Fibroblast of lung (primary cell): ENCODE data around the gene SPPL2A. TPM values are rescaled to one million over a fixed set of nuclear protein-coding genes. Genes with fewer than 3 reads are reported as not detected.
"Not testable (repeated sequence)": the region's sequence is repeated elsewhere in the genome, so short reads cannot be mapped to it uniquely, and the experiment has no call there.

ENCODE experiments used
- DNase-seq, 2 donors: peaks; one replicate each; pipeline versions ENCODE4 v3.0.0 to v3.0.0-alpha.2; 2010; ENCODE audit warnings: low read depth in 2 of 2
- H2AFZ ChIP-seq: 2 replicates; pipeline ENCODE4 v1.5.1; 2012; ENCODE audit warnings: low read length, control low read depth, inconsistent platforms
- H3K27ac ChIP-seq: 2 replicates; pipeline ENCODE4 v1.5.1; 2011; ENCODE audit warnings: low read length, control low read depth; ENCODE audit not compliant: insufficient read depth
- H3K27me3 ChIP-seq: 2 replicates; pipeline ENCODE4 v1.5.1; 2011; ENCODE audit warnings: mild to moderate bottlenecking, low read length; ENCODE audit not compliant: control insufficient read depth, insufficient read depth
- H3K36me3 ChIP-seq: 2 replicates; pipeline ENCODE4 v1.5.1; 2011; ENCODE audit warnings: low read length; ENCODE audit not compliant: control insufficient read depth, insufficient read depth
- H3K4me1 ChIP-seq: 2 replicates; pipeline ENCODE4 v1.5.1; 2011; ENCODE audit warnings: low read length; ENCODE audit not compliant: control insufficient read depth, insufficient read depth; ENCODE audit errors: extremely low read depth
- H3K4me2 ChIP-seq: 2 replicates; pipeline ENCODE4 v1.5.1; 2011; ENCODE audit warnings: low read length, control low read depth; ENCODE audit not compliant: insufficient read depth; ENCODE audit errors: extremely low read depth
- H3K4me3 ChIP-seq, 4 experiments: fragments of 200-600 bp in 1 of 4; sonication (generic) in 1 of 4; replicated peaks in 1 of 4; 2 replicates each; pipeline ENCODE4 v1.5.1; 2011 to 2016; ENCODE audit warnings: low read length in 4 of 4, low read depth in 3 of 4, mild to moderate bottlenecking in 3 of 4, control low read depth in 2 of 4, inconsistent platforms in 1 of 4, mixed read lengths in 1 of 4; ENCODE audit not compliant: insufficient read depth in 1 of 4; ENCODE audit errors: control extremely low read depth in 1 of 4
- H3K79me2 ChIP-seq: 2 replicates; pipeline ENCODE4 v1.5.1; 2012; ENCODE audit warnings: mild to moderate bottlenecking, low read length, inconsistent platforms; ENCODE audit not compliant: control insufficient read depth, insufficient read depth
- H3K9ac ChIP-seq: 2 replicates; pipeline ENCODE4 v1.5.1; 2011; ENCODE audit warnings: mild to moderate bottlenecking, low read length, control low read depth; ENCODE audit not compliant: insufficient read depth
- H3K9me3 ChIP-seq: 2 replicates; pipeline ENCODE4 v1.5.1; 2012; ENCODE audit warnings: low read depth, low read length; ENCODE audit not compliant: control insufficient read depth, insufficient read depth
- H4K20me1 ChIP-seq: 2 replicates; pipeline ENCODE4 v1.5.1; 2011; ENCODE audit warnings: low read length; ENCODE audit not compliant: control insufficient read depth, insufficient read depth; ENCODE audit errors: extremely low read depth
- CTCF ChIP-seq, 2 donors: IDR thresholded peaks in 1 of 2; conservative IDR thresholded peaks in 1 of 2; 1 replicate in 1 of 2; 2 replicates in 1 of 2; pipeline ENCODE4 v1.5.1; 2011 to 2012; ENCODE audit warnings: low read length in 2 of 2, control low read depth in 1 of 2, inconsistent platforms in 1 of 2, low read depth in 1 of 2, mild to moderate bottlenecking in 1 of 2
- EZH2 ChIP-seq: IDR thresholded peaks from 2 replicates; pipeline ENCODE4 v1.5.1; 2012; ENCODE audit warnings: low read length, control low read depth, mild to moderate bottlenecking; ENCODE audit errors: missing control alignments
- polyA plus RNA-seq, 2 donors: library from polyadenylated mRNA; depleted of rRNA in 1 of 2; stranded (reverse) in 1 of 2; unstranded in 1 of 2; fragments of >200 nt; gene quantifications; 2 replicates each; pipeline ENCODE4 v1.2.1, GENCODE V29; 2011 to 2012; ENCODE audit warnings: missing spikeins in 1 of 2
- total RNA-seq: library from RNA; depleted of rRNA; stranded (reverse); fragments of >200 nt; gene quantifications from 2 replicates; pipeline ENCODE4 v1.2.1, GENCODE V29; 2014

SPPL2A gene
- total and polyA plus RNA-seq, 2 donors (not counting 1 experiment from before 2014, with no cell fraction given), result 97.6 to 120 TPM

- no peak for DNase-seq
- Histone ChIP-seq H3K9me3 (no peaks in the 10 kb centered on the region), H3K27ac (no peak overlapping the region), H3K4me1 (no peaks in the 10 kb centered on the region), H3K27me3 (no peaks in the 10 kb centered on the region), H4K20me1 (no peaks in the 10 kb centered on the region), H3K9ac (no peak overlapping the region), H3K4me3 (no peak overlapping the region), H3K4me2 (no peak overlapping the region), H2AFZ (no peak overlapping the region), H3K36me3 (no peaks in the 10 kb centered on the region), H3K79me2 (no peaks in the 10 kb centered on the region)
- no peak for TF ChIP-seq CTCF (conservative IDR thresholded peaks at IDR 0.05 in 1 of 2, IDR thresholded peaks at IDR 0.05 in 1 of 2; ENCODE audit: low read depth in 1 of 2, low read length in 2 of 2)
- no peak for TF ChIP-seq EZH2
These were observed 47.6 kb upstream of the SPPL2A start for GRCh38 chr15:50813089-50813488.

GRCh38 chr15:50812181-50812506 is 46.6 kb upstream of the SPPL2A start:
- H2AFZ ChIP-seq, DNase-seq, H3K27me3 ChIP-seq, H3K27ac ChIP-seq, H3K79me2 ChIP-seq, H3K4me2 ChIP-seq, H3K9me3 ChIP-seq, H3K4me1 ChIP-seq, H4K20me1 ChIP-seq, H3K36me3 ChIP-seq, H3K9ac ChIP-seq, H3K4me3 ChIP-seq: not testable (repeated sequence)

GRCh38 chr15:50811461-50812180 is 46.1 kb upstream of the SPPL2A start:
- H3K4me1 ChIP-seq, H3K27ac ChIP-seq, H2AFZ ChIP-seq, H3K4me2 ChIP-seq, H3K27me3 ChIP-seq, H3K36me3 ChIP-seq, H3K9me3 ChIP-seq, H3K79me2 ChIP-seq, H4K20me1 ChIP-seq, H3K9ac ChIP-seq, H3K4me3 ChIP-seq, DNase-seq: not testable (repeated sequence)

GRCh38 chr15:50810128-50810527 is 44.6 kb upstream of the SPPL2A start:
- H3K4me1 ChIP-seq, result no peaks in the 10 kb centered on the region
- H3K27ac ChIP-seq, result no peak overlapping the region
- DNase-seq, result no peak
- H3K36me3 ChIP-seq, result no peaks in the 10 kb centered on the region
- no peaks in the 10 kb centered on the region for H4K20me1 ChIP-seq
- H2AFZ ChIP-seq, result no peak overlapping the region
- H3K79me2 ChIP-seq, result no peaks in the 10 kb centered on the region
- no peak overlapping the region for H3K4me2 ChIP-seq
- H3K9ac ChIP-seq, result no peak overlapping the region
- H3K27me3 ChIP-seq, result peaks cover 3% of the 10 kb centered on the region
- no peak overlapping the region for H3K4me3 ChIP-seq
- H3K9me3 ChIP-seq, result no peaks in the 10 kb centered on the region
- TF ChIP-seq CTCF (conservative IDR thresholded peaks at IDR 0.05 in 1 of 2, IDR thresholded peaks at IDR 0.05 in 1 of 2; ENCODE audit: low read depth in 1 of 2, low read length in 2 of 2) (no peak), EZH2 (no peak)
